ENCODE data around the gene RASEF. TPM values are rescaled to one million over a fixed set of nuclear protein-coding genes. Genes with fewer than 3 reads are reported as not detected.

Gene RASEF
- total RNA-seq, 4 donors from 2014 or later = 0.40 to 9.9 (median 0.81) TPM

DNA sequence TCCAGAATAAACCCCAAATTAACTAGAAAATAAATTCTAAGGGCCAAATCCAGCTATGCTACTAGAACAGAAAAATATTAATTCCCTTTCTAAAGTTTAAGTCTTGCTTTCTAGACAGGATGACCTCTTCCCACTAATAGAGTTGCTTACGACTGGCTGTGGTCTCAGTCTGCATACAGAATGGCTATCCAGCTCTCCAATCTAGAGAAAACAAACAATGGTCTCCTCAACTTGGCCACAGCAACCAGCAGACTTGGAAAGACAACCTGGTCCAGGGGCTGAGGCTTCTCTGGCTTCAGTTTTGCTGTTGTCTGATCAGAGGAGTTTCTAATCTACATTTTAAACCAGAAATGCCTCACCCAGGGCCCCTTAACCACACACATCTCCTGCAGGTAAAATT is 28.9 kb downstream of the RASEF start:
- no peaks in the 10 kb centered on the region for H3K9me3 ChIP-seq
- no peak for DNase-seq
- H3K36me3 ChIP-seq = no peaks in the 10 kb centered on the region
- TF ChIP-seq, protein P1, sequence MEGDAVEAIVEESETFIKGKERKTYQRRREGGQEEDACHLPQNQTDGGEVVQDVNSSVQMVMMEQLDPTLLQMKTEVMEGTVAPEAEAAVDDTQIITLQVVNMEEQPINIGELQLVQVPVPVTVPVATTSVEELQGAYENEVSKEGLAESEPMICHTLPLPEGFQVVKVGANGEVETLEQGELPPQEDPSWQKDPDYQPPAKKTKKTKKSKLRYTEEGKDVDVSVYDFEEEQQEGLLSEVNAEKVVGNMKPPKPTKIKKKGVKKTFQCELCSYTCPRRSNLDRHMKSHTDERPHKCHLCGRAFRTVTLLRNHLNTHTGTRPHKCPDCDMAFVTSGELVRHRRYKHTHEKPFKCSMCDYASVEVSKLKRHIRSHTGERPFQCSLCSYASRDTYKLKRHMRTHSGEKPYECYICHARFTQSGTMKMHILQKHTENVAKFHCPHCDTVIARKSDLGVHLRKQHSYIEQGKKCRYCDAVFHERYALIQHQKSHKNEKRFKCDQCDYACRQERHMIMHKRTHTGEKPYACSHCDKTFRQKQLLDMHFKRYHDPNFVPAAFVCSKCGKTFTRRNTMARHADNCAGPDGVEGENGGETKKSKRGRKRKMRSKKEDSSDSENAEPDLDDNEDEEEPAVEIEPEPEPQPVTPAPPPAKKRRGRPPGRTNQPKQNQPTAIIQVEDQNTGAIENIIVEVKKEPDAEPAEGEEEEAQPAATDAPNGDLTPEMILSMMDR (IDR thresholded peaks at IDR 0.05) = no peak
- no peak for TF ChIP-seq POLR2A (IDR thresholded peaks at IDR 0.05)
- no peaks in the 10 kb centered on the region for H3K27me3 ChIP-seq
- no peaks in the 10 kb centered on the region for H3K4me1 ChIP-seq
- intact Hi-C loops (cut with DNase I; ENCODE audit: low total_unique reads) = no loop called here
- H3K27ac ChIP-seq = no peak overlapping the region
- H3K4me3 ChIP-seq = no peak overlapping the region

DNA sequence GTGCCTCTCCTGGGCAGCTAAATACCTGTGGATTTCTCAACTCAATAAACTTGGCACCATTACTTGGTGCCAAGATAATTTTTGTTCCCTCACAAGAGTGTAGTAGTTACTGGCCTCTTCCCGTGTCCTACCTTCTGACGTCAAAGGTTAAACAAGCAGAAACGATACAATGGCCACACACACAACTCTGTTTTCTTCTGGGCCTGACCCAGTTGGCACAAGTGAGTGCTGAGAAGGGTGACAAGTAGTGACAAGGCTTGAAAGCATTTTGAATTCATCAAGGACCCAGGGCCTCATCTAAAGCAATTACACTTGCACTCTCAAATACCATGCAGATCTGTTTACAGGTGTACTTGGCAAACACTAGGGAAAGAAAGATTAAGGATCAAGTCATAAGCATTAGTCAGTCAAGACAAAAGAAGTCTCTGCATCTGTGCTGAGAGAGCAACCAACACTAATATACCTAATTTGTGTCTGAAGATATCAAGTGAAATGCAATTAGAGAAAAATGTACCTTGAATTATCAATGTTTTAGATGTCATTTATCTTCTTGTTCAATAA is 30.8 kb downstream of the RASEF start:
- no peaks in the 10 kb centered on the region for H3K27me3 ChIP-seq
- no peak for DNase-seq
- no peak overlapping the region for H3K4me3 ChIP-seq
- TF ChIP-seq POLR2A (IDR thresholded peaks at IDR 0.05) = no peak
- TF ChIP-seq, protein P1 (IDR thresholded peaks at IDR 0.05) = no peak
- no peak overlapping the region for H3K27ac ChIP-seq
- no peaks in the 10 kb centered on the region for H3K9me3 ChIP-seq
- no peaks in the 10 kb centered on the region for H3K4me1 ChIP-seq
- no peaks in the 10 kb centered on the region for H3K36me3 ChIP-seq
- intact Hi-C loops (cut with DNase I; ENCODE audit: low total_unique reads) = no loop called here

DNA sequence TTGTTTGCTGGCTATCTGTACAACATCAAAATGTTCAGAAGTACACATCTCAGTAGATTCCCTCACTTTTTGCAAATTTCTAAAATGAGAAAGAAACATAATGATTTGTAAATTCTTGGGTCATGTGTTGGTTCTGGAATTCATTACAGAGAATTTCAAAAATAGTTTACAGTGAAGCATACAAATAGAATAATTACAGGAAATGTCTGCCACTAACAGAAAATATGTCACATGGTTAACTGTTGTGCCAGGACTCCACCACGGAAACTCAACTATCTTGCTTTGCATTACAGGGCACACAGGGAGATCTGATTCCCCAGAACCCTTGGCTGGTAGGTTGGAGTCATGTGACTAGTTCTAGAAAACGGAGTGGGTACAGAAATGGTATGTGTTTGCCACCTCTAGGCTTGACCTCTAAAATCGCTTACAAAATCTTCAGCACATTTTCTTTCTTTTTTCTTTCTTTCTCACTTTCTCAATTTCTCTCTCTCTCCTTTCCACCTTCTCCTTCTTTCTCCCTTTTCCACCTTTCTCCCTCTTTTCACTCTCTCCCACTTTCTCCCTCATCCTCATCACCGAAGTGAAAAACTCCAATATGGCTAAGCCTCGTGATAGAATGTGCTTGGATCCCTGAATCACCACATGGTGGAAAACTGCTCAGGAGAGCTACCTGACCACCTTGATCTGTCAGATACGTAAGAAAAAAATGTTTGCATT is 32.4 kb downstream of the RASEF start:
- DNase-seq = no peak
- Histone ChIP-seq H3K9me3 (no peaks in the 10 kb centered on the region), H3K36me3 (no peaks in the 10 kb centered on the region), H3K4me3 (no peak overlapping the region), H3K27me3 (no peaks in the 10 kb centered on the region), H3K27ac (no peak overlapping the region), H3K4me1 (no peaks in the 10 kb centered on the region)
- TF ChIP-seq, protein P1 (IDR thresholded peaks at IDR 0.05) = no peak
- TF ChIP-seq POLR2A (IDR thresholded peaks at IDR 0.05) = no peak
- intact Hi-C loops (cut with DNase I; ENCODE audit: low total_unique reads) = no loop called here

DNA sequence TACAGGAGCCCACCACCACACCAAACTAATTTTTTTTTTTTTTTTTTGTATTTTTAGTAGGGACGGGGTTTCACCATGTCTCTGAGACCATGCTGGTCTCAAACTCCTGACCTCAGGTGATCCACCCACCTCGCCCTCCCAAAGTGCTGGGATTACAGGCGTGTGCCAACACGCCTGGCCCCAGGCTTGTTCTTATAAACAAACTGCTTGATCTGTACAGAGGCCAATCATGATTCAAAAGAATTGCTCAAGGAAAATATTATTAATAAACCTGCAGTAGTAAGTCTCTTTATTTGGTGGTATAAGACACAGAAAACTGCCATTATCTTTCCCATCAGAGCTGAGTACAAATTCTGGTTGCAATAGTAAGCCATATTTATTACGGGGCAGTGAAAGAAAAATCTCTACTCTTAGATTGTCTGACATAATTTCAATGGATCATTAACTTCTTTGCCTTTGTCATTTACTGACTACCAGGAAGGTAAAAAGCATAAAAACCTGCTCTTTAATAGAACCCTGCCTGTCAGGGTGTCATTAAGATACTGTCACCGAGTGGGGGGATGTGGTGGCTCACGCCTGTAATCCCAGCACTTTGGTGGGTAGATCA is 33.3 kb downstream of the RASEF start:
- no peak overlapping the region for H3K4me3 ChIP-seq
- TF ChIP-seq, protein P1 (IDR thresholded peaks at IDR 0.05) = no peak
- TF ChIP-seq POLR2A (IDR thresholded peaks at IDR 0.05) = no peak
- no peak overlapping the region for H3K27ac ChIP-seq
- no peaks in the 10 kb centered on the region for H3K27me3 ChIP-seq
- no peaks in the 10 kb centered on the region for H3K9me3 ChIP-seq
- no peaks in the 10 kb centered on the region for H3K36me3 ChIP-seq
- no peaks in the 10 kb centered on the region for H3K4me1 ChIP-seq
- intact Hi-C loops (cut with DNase I; ENCODE audit: low total_unique reads) = no loop called here
- DNase-seq = no peak

All from uterus (tissue), 4 donors.